Coronary artery (tissue), 2 donors: ENCODE measurements around the gene PRKRA.
A peak's percentile ranks its signal among the peaks of the same experiment; 100 is the strongest.

Experiments
- DNase-seq: peaks from one replicate; pipeline ENCODE4 v3.0.0-alpha.2; 2017; ENCODE audit warnings: low spot score
- H3K27ac ChIP-seq, 2 donors: fragments of 200-600 bp; sonication (generic); one replicate each; pipeline ENCODE4 v1.5.1; 2016 to 2019
- H3K4me3 ChIP-seq: fragments of 200-600 bp; sonication (generic); 2 replicates; pipeline ENCODE4 v1.5.1; 2016; ENCODE audit warnings: mild to moderate bottlenecking, moderate library complexity
- TF ChIP-seq, protein P1 (sequence below): fragments of 200-600 bp; sonication (generic); IDR thresholded peaks from one replicate; pipeline ENCODE4 v1.5.1; 2019; ENCODE audit warnings: antibody characterized with exemption

The PRKRA gene

DNA sequence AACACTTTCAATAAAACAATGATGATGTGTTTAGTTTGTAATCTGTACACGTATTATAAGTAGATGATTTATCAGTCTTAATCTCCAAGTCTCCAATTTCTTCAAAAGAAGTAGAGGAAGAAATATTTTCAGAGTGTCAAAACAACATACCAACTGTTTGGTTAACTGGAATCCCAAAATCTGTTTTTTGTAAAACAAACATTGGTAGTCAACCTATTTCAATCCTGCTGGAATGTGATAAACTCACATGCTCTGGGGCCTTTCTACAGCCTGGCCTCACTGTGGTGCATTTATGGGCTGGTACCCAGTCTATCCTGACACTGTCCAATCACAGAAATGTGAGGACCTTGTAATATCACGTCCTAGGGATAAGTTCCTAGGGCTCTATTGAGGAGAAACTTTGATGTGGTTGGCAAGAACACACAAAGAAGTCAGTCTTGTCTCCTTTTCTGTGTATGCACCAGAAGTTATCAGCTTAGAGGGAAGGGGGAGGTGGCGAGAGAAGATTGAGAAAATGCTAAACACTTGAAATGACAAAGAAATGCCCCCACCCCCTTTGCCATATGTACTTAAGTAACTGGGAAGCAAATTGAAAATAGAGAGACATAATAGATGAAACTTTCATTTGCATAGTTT, 47.2 kb downstream of the PRKRA start:
- TF ChIP-seq, protein P1, sequence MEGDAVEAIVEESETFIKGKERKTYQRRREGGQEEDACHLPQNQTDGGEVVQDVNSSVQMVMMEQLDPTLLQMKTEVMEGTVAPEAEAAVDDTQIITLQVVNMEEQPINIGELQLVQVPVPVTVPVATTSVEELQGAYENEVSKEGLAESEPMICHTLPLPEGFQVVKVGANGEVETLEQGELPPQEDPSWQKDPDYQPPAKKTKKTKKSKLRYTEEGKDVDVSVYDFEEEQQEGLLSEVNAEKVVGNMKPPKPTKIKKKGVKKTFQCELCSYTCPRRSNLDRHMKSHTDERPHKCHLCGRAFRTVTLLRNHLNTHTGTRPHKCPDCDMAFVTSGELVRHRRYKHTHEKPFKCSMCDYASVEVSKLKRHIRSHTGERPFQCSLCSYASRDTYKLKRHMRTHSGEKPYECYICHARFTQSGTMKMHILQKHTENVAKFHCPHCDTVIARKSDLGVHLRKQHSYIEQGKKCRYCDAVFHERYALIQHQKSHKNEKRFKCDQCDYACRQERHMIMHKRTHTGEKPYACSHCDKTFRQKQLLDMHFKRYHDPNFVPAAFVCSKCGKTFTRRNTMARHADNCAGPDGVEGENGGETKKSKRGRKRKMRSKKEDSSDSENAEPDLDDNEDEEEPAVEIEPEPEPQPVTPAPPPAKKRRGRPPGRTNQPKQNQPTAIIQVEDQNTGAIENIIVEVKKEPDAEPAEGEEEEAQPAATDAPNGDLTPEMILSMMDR = no peak
- H3K4me3 ChIP-seq = no peak overlapping the region
- no peak overlapping the region for H3K27ac ChIP-seq
- DNase-seq = no peak

DNA sequence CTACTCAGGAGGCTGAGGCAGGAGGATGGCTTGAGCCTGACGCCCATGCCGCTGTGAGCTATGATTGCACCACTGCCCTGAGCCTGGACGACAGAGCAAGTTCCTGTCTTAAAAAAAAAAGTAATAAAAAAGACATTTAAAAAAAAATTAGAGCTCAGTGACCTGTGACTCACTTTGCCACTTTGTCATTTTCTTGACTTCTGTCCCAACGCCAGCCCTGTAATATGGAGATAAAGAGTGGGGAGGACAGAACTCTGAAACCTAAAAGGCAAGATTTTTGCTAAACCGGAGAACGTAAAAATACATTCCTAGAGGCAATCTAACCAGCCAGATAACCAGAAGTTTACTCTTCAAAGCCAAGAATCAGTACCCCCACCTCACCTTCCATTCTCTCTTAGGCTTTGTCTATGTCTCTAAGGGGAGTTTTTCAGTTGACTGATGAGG, 49.0 kb downstream of the PRKRA start:
- TF ChIP-seq, protein P1 = no peak
- no peak for DNase-seq
- Histone ChIP-seq H3K4me3 (no peak overlapping the region), H3K27ac (no peak overlapping the region)

DNA sequence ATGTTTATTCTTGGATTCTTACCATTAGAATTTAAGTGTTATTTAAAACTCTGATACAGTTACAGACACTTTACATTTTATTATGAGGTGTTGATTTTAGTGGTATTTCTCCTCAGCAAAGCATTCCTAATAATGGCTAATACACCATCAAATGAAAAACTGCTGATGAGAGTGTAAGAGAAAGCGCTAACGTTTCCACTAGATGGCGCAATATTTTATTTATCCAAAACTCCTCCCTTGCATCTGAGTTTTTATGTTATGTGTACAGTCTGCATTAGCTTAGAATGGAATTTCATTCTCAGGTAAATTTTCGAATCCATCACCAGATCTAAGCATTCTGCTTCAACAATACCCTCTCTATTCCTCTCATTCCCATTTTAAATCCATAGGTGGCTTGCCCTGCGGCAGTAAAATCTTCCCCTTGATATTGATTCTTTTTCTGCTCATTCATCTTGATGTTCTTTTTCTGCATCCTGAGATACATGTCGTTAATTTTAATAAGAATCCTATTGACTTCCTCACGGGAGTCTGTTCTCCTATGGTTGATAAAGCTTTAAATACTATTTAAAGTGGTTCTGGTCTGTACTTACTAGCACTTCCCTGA, 53.9 kb downstream of the PRKRA start:
- DNase-seq = no peak
- no peak overlapping the region for H3K4me3 ChIP-seq
- TF ChIP-seq, protein P1 = peak; percentile 53
- H3K27ac ChIP-seq = no peak overlapping the region

DNA sequence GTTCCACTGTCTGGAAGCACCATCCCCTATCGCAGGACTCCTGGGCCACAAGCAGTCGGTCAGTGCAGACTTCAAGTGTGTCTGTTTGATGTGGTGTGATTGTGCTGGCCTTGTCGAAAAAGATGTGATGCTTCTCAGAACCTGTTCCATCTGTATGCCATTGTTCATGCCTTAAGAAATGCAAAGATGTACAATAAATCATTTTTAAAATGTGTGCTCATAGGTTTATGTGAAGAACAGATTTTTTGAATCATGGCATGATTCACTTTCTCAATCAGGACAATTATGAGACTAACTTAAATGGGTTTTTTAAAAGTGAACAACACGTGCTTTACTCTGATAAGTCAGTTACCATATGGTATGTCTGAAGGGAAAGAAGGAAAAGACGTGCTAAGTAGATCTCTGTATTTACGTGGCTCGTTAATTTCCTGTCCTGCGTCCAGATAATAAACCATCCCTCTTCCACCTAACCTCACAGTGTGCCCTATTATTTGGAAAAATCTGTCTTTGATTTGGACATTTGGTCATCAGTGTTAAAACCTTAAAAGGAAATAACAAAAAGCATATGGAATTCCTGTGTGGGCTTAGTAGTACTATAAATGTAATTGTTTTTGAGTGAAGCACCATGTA, 54.9 kb downstream of the PRKRA start:
- H3K4me3 ChIP-seq = no peak overlapping the region
- no peak overlapping the region for H3K27ac ChIP-seq
- DNase-seq = no peak
- TF ChIP-seq, protein P1 = no peak

DNA sequence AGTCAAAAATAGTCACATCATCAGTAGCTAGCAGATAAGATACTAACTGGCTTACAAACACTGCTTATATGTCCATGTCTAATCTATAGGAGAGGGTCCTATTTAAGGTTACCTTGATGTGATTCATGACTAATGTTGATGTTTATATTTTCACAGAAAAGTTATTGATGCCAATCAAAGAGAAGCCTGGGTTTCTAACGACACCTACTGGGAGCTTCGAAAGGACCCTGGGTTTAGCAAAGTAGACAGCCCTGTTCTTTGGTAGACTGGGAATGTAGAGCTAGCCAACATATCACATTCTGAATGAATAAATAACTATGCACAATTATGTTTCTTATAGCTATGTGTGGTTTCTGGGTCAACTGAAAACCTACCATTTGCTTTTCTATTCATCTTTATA, 55.7 kb downstream of the PRKRA start:
- DNase-seq = no peak
- TF ChIP-seq, protein P1 = no peak
- Histone ChIP-seq H3K4me3 (no peak overlapping the region), H3K27ac (no peak overlapping the region)

DNA sequence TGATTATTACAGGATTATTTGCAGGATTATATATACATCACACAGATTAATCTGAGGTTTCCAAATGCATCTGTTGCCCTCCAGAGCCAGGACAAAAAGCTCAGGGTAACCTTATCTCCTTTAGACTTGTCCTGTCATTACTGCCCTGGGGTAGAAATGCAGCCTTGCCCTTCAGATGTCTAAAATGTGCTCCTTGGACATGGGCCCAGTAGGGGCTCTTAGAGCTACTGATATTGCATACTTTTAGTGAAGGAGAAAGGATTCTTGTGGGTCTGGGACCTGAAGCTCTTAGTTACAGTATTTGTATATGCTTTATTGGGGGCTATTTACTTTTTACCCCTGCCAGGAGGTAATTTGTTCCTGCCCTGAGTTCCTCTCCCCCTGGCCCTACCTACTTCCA, 56.1 kb downstream of the PRKRA start:
- TF ChIP-seq, protein P1 = no peak

DNA sequence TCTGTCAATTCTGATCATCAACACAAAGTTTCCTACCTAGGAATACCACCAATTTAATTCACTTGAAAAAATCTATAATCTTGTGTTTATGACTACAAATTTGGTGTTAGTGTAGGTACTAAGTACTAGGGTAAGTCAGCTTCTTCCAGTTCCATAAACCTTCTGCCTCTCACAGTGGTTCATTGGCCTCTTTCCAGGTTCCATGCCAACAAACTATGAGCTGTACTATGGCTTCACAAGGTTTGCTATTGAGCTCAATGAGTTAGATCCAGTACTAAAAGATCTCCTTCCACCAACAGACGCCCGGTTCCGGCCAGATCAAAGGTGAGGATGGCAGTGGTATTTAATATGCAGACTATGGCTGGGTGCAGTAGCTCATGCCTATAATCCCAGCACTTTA, 58.8 kb downstream of the PRKRA start:
- Histone ChIP-seq H3K27ac (no peak overlapping the region), H3K4me3 (no peak overlapping the region)
- TF ChIP-seq, protein P1 = no peak
- DNase-seq = no peak

More for the DNA sequence above, 56.1 kb downstream of the PRKRA start:
- H3K4me3 ChIP-seq = no peak overlapping the region
- no peak overlapping the region for H3K27ac ChIP-seq
- no peak for DNase-seq
